ENCODE data around the gene CAPNS2.

DNA sequence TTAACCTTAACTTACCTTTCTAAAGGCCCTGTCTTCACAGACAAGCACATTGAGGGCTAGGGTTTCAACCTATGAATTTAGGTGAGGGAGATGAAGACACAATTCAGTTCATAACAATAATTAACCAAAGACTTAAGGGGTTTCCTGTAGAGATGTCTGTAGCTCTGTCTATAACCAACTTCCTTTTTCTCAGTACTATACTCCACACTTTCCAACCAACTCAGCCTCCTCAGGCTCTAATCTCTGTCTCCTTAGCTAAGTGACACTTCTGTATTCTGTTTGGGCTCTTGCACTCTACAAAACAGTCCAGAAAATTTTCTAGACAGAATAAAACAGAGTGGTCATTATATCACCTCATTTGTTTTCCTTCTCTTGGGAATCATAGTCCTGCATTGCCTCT lies 25.8 kb downstream of the CAPNS2 start:
- TF ChIP-seq, protein P1, sequence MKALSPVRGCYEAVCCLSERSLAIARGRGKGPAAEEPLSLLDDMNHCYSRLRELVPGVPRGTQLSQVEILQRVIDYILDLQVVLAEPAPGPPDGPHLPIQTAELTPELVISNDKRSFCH (CRISPR knock-in tag; IDR thresholded peaks at IDR 0.05): no peak
- TF ChIP-seq, protein P1 (tag; IDR thresholded peaks at IDR 0.05): no peak
- no peak for TF ChIP-seq SIN3A (IDR thresholded peaks at IDR 0.05; ENCODE audit: borderline replicate concordance in 2 of 2, control insufficient read depth in 1 of 2, low read depth in 2 of 2, low read length in 2 of 2)
- TF ChIP-seq CEBPB (tag; IDR thresholded peaks at IDR 0.05): no peak
- no peak for TF ChIP-seq OTX1 (CRISPR knock-in tag; IDR thresholded peaks at IDR 0.05)
- TF ChIP-seq FOXP1 (CRISPR knock-in tag; IDR thresholded peaks at IDR 0.05): no peak
- TF ChIP-seq, protein P2, sequence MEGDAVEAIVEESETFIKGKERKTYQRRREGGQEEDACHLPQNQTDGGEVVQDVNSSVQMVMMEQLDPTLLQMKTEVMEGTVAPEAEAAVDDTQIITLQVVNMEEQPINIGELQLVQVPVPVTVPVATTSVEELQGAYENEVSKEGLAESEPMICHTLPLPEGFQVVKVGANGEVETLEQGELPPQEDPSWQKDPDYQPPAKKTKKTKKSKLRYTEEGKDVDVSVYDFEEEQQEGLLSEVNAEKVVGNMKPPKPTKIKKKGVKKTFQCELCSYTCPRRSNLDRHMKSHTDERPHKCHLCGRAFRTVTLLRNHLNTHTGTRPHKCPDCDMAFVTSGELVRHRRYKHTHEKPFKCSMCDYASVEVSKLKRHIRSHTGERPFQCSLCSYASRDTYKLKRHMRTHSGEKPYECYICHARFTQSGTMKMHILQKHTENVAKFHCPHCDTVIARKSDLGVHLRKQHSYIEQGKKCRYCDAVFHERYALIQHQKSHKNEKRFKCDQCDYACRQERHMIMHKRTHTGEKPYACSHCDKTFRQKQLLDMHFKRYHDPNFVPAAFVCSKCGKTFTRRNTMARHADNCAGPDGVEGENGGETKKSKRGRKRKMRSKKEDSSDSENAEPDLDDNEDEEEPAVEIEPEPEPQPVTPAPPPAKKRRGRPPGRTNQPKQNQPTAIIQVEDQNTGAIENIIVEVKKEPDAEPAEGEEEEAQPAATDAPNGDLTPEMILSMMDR (IDR thresholded peaks at IDR 0.05 in 2 of 3, conservative IDR thresholded peaks at IDR 0.05 in 1 of 3; ENCODE audit: insufficient read depth in 2 of 3, low read depth in 1 of 3, low read length in 3 of 3): no peak
- TF ChIP-seq RAD51 (IDR thresholded peaks at IDR 0.05; ENCODE audit: borderline replicate concordance, low read depth): no peak
- TF ChIP-seq ZNF212 (CRISPR knock-in tag; IDR thresholded peaks at IDR 0.05): no peak
- TF ChIP-seq JUND (IDR thresholded peaks at IDR 0.05; ENCODE audit: borderline replicate concordance, low read depth, low read length): no peak
- no peak for TF ChIP-seq JUND (tag; IDR thresholded peaks at IDR 0.05; ENCODE audit: borderline replicate concordance, low read depth, low read length)
- TF ChIP-seq, protein P3, sequence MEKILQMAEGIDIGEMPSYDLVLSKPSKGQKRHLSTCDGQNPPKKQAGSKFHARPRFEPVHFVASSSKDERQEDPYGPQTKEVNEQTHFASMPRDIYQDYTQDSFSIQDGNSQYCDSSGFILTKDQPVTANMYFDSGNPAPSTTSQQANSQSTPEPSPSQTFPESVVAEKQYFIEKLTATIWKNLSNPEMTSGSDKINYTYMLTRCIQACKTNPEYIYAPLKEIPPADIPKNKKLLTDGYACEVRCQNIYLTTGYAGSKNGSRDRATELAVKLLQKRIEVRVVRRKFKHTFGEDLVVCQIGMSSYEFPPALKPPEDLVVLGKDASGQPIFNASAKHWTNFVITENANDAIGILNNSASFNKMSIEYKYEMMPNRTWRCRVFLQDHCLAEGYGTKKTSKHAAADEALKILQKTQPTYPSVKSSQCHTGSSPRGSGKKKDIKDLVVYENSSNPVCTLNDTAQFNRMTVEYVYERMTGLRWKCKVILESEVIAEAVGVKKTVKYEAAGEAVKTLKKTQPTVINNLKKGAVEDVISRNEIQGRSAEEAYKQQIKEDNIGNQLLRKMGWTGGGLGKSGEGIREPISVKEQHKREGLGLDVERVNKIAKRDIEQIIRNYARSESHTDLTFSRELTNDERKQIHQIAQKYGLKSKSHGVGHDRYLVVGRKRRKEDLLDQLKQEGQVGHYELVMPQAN (IDR thresholded peaks at IDR 0.05; ENCODE audit: borderline replicate concordance): no peak

Data from K562 (cell line).